Measurements from ENCODE around the gene INHBB. TPM values are rescaled to one million over a fixed set of nuclear protein-coding genes. Genes with fewer than 3 reads are reported as not detected.
A peak's percentile ranks its signal among the peaks of the same experiment; 100 is the strongest.

Gene INHBB
- total RNA-seq, 4 donors from 2014 or later, result 12.3 to 27.5 (median 23.6) TPM

DNA sequence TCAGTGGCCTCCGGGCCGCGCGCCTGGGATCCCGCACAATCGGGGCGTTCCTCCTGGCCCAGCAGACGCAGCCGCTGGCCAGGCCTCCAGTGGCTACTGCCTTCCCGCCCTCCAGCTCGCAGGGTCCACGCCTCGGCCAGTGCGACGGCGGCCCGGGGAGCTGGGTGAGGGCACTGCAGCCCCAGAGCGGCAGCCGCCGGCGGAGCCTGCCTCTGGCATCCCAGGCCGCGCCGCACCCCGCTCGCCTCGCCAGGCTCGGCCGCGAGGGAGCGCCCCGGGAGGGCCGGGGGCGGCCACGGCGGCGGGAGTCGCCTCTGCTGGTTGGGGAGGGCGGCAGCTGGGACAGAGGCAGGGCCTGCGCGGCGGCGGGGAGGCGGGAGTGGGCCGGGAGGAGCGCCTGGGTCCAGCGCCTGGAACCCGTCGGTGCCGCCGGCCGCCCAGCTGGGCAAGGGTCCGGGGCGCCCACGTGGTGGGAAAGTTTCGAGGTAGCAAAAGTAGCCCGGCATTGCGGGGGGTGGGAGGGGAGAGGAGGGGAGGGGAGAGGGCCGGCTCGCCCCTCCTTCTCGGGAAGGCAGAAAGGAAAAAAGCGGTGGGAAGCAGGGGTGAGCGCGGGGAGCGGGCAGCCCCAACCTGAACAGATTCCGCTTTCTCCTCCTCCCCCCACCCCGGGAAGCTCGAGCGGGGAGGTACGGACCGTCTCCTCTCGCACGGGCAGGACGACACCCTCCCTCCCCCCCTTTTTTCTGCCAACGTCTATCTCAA, 1.5 kb upstream of the INHBB start:
- intact Hi-C loops (cut with DNase I), result loop anchor here (5.0 to 10.0 kb wide), 2 partner anchors 178 to 730 kb away; no protein-coding TSS in a partner anchor
- peaks cover 0 to 4% of the 10 kb centered on the region in 2 donors for H3K36me3 ChIP-seq
- no peaks in the 10 kb centered on the region for H3K9me3 ChIP-seq
- peak; percentile 61 to 63 for DNase-seq
- H3K27ac ChIP-seq, result peak overlapping the region; percentile 63 to 84 (median 78)
- TF ChIP-seq, protein P1, sequence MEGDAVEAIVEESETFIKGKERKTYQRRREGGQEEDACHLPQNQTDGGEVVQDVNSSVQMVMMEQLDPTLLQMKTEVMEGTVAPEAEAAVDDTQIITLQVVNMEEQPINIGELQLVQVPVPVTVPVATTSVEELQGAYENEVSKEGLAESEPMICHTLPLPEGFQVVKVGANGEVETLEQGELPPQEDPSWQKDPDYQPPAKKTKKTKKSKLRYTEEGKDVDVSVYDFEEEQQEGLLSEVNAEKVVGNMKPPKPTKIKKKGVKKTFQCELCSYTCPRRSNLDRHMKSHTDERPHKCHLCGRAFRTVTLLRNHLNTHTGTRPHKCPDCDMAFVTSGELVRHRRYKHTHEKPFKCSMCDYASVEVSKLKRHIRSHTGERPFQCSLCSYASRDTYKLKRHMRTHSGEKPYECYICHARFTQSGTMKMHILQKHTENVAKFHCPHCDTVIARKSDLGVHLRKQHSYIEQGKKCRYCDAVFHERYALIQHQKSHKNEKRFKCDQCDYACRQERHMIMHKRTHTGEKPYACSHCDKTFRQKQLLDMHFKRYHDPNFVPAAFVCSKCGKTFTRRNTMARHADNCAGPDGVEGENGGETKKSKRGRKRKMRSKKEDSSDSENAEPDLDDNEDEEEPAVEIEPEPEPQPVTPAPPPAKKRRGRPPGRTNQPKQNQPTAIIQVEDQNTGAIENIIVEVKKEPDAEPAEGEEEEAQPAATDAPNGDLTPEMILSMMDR (IDR thresholded peaks at IDR 0.05), result peak in 2 of 6 experiments; percentile 34 to 36
- TF ChIP-seq POLR2A (IDR thresholded peaks at IDR 0.05), result peak in 1 of 2 donors; percentile 50
- H3K4me3 ChIP-seq (replicated peaks in 1 of 3), result peak overlapping the region in 2 of 3 donors; percentile 40 to 42
- no peaks in the 10 kb centered on the region for H3K27me3 ChIP-seq
- WGBS, 2 donors, result 1 to 4% methylated on average over 18 to 29 of the region's 75 CpGs
- peaks cover 28 to 30% of the 10 kb centered on the region in 2 donors for H3K4me1 ChIP-seq

DNA sequence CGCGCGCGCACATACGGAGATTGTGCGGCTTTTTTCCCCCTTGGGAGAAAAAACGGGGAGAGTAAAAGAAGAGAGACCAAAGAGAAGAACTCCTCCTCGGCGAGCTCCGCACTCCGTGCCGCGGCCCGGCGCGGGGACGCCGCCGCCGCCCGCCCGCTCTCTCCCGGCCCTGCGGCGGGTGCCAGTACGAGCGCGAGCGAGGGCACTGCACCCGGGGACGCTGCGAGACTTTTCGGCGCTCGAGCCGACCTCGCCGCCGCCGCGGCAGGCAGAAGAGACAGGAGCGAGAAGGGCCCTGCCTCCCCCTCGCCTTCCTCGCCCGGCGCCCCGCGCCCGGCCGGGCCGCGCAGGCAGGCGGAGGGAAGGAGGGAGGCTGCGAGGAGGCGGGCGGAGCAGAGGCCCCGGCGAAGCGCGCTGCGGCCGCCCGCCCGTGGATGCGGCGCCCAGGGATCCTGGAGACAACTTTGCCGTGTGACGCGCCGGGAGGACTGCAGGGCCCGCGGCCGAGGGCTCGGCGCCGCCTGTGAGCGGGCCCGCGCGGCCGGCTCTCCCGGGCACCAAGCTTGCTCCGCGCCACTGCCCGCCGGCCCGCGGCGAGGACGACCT, 857 bp upstream of the INHBB start:
- 0 to 2% methylated on average over 6 to 28 of the region's 90 CpGs for WGBS, 2 donors
- peaks cover 4 to 11% of the 10 kb centered on the region in 2 donors for H3K36me3 ChIP-seq
- intact Hi-C loops (cut with DNase I), result loop anchor here (5.0 to 10.0 kb wide), 2 partner anchors 177 to 730 kb away; no protein-coding TSS in a partner anchor
- H3K4me1 ChIP-seq, result peaks cover 28 to 30% of the 10 kb centered on the region in 2 donors
- no peaks in the 10 kb centered on the region for H3K9me3 ChIP-seq
- DNase-seq, result peak; percentile 42
- H3K27ac ChIP-seq, result peak overlapping the region; percentile 63 to 84 (median 78)
- TF ChIP-seq, protein P1 (IDR thresholded peaks at IDR 0.05), result no peak
- TF ChIP-seq POLR2A (IDR thresholded peaks at IDR 0.05), result no peak
- peak overlapping the region in 2 of 3 donors; percentile 40 to 42 for H3K4me3 ChIP-seq (replicated peaks in 1 of 3)
- H3K27me3 ChIP-seq, result no peaks in the 10 kb centered on the region

DNA sequence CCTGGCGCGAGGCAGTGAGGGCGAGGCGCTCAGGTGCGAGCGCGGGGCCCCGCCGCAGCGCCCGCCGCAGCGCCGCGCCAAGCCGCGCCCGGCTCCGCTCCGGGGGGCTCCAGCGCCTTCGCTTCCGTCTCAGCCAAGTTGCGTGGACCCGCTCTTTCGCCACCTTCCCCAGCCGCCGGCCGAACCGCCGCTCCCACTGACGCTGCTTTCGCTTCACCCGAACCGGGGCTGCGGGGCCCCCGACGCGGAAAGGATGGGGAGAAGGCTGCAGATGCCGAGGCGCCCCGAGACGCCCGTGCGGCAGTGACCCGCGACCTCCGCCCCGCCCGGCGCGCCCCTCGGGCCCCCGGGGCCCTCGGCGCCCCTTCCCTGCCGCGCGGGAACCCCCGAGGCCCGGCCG, 328 bp upstream of the INHBB start:
- no peak for DNase-seq
- Histone ChIP-seq H3K27ac (peak overlapping the region in 1 of 3 donors; percentile 84), H3K4me1 (peaks cover 28 to 30% of the 10 kb centered on the region in 2 donors), H3K4me3 (replicated peaks in 1 of 3) (peak overlapping the region in 1 of 3 donors; percentile 40), H3K36me3 (peaks cover 4 to 15% of the 10 kb centered on the region in 2 donors), H3K27me3 (no peaks in the 10 kb centered on the region), H3K9me3 (no peaks in the 10 kb centered on the region)
- TF ChIP-seq, protein P1 (IDR thresholded peaks at IDR 0.05), result no peak
- no peak for TF ChIP-seq POLR2A (IDR thresholded peaks at IDR 0.05)
- WGBS, 2 donors, result no CpG with 5 or more reads among the region's 62 CpGs
- intact Hi-C loops (cut with DNase I), result loop anchor here (10.0 kb wide), 1 partner anchor 729 kb away; no protein-coding TSS in a partner anchor

DNA sequence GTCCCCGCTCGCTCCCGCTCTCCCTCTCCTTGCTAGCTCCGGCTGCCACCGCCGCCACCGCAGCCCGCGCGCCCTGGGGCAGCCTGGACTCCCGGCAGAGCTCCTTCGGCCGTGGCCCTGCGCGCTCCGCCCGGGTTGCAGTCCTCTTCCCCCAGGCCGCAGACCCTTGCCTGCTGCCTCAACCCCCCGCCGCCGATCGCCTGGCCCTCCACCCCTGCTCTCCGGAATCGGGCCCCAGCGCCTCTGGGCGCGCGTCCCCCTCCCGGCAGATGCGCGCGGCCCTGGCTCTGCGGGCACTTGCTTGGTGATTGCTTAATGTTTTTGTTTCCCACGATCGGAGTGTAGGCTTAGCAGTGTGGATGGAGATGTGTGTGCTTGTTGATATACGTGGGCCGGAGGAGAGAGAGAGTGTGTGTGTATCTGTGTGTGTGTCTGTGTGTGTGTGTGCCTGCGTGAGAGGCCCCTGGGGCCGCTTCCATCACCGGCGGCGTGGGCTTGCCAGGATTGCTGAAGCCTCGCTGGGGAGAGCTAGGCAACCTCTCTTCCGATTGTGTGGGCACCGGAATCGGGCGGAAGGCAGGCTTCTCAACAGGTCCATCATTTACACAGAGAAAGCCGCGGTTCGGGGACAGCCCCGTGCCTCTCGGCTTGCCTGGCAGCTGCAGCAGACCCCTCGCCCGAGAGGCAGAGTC, 877 bp downstream of the INHBB start:
- peak overlapping the region; percentile 41 to 69 (median 43) for H3K4me3 ChIP-seq (replicated peaks in 1 of 3)
- TF ChIP-seq, protein P1 (IDR thresholded peaks at IDR 0.05), result no peak
- peak in 1 of 2 donors; percentile 7 for TF ChIP-seq POLR2A (IDR thresholded peaks at IDR 0.05)
- intact Hi-C loops (cut with DNase I), result loop anchor here (10.0 kb wide), 1 partner anchor 728 kb away; no protein-coding TSS in a partner anchor
- H3K36me3 ChIP-seq, result peaks cover 4 to 15% of the 10 kb centered on the region in 2 donors
- peak overlapping the region; percentile 47 to 86 (median 73) for H3K27ac ChIP-seq
- H3K4me1 ChIP-seq, result peaks cover 33 to 36% of the 10 kb centered on the region in 2 donors
- 3 to 4% methylated on average over 28 to 34 of the region's 54 CpGs for WGBS, 2 donors
- no peaks in the 10 kb centered on the region for H3K27me3 ChIP-seq
- DNase-seq, result peak; percentile 45 to 50
- no peaks in the 10 kb centered on the region for H3K9me3 ChIP-seq

Data from thyroid gland (tissue), 4 donors.